HS-27A (cell line): ENCODE data around the gene ZNF785.
A peak's percentile ranks its signal among the peaks of the same experiment; 100 is the strongest.
"Not testable (repeated sequence)": the region's sequence is repeated elsewhere in the genome, so short reads cannot be mapped to it uniquely, and the experiment has no call there.

Source experiments
- DNase-seq: peaks from one replicate; pipeline ENCODE4 v3.0.0-alpha.2; 2012; ENCODE audit warnings: low read depth, missing footprints

ZNF785 gene

DNA sequence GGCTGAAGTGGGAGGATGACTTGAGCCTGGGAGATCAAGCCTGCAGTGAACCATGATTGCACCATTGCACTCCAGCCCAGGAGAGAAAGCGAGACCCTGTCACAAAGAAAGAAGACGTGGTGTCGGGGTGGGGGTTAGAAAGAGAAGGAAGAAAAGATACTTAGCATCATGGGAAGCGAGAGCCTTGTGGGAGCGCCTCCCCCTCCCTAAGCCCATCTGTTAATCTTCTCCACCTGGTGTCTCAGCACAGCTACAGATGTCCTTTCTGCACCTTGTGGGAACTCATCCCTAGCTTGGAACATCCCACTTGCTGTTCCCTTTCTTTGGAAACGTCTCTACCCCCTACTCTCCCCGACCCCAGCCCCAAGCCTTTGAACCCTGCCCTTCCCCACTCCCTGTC lies 20.0 kb downstream of the ZNF785 start:
- no peak for DNase-seq

DNA sequence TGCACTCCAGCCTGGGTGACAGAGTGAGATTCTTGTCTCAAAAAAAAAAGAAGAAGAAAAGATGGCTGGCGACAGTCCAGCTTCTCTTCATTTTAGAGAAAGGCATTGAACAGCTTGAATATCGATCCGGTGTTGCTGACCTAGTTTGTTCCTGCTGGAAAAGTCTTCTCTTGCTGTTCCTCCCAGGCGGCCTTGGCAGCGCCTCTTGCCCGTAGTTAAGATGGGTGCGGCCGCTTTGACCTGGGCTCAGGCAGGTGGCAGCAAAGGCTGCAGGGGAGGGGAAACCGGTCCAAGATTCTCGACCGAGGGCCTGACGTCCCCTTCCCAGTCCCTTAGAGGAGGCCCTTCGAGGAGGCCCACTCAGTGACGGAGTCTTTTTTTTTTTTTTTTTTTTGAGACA lies 23.5 kb downstream of the ZNF785 start:
- no peak for DNase-seq

DNA sequence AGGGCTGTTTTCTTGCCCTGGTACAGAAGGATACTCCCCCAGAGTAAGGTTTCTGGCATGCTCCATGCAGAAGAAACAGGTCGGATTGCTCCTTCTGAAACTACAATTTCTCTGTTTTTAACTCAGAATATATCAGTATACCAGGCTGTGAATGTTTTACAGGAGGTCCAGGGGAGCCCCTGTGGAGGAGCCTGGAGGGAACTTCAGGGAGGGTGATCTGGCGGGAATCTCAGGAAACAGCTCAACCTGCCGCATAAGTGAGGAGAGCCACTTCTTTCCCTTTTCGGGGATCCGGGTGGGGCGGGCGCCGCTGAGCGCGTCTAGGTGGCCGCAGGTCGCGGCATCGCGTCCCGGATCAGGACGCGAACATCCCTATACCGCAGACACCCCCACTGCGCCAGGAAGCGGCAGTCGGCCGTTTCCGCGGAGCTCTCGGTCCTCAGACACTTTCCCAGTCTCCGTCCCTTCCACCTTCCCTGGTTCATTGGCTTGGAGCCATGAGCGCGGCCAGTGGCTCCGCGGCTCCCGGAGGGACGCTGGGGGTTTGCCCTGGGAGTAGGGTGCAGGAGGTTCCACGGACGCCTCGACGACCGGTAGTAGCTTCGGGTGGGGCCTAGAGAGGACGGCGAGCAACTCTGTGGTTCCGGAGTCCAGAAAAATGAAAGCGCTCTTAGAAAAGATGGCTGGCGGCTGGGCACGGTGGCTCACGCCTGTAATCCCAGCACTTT lies 24.2 kb downstream of the ZNF785 start:
- DNase-seq = no peak

- DNase-seq = no peak
Measured at GRCh38 chr16:30559690-30560089, 25.8 kb downstream of the ZNF785 start.

GRCh38 chr16:30558789-30559377 lies 26.6 kb downstream of the ZNF785 start:
- DNase-seq = no peak

- peak; percentile 91 for DNase-seq
Measured at GRCh38 chr16:30557957-30558788, 27.3 kb downstream of the ZNF785 start, which contains the start of gene ZNF764. ZNF764 (minus strand) TSS chr16:30558374; CDS start chr16:30558182, 192 bp downstream.

GRCh38 chr16:30557707-30557956 lies 27.9 kb downstream of the ZNF785 start:
- no peak for DNase-seq

DNA sequence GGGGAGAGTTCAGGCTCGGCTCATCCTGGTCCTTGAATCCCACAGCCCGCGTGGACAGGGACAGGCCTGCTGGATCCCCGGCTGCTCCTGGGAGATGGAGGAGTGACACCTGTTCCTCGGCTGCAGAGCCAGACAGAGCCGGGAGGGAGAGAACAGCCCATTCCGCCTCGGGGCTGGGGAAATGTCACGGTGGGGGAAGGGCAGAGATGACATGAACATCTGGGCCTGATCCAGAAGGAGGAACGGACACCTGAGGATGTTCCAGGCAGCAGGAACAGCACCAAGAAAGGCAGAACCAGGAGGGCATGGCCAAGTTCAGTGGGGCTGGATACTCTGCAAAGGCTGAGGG lies 29.4 kb downstream of the ZNF785 start:
- DNase-seq = no peak

DNA sequence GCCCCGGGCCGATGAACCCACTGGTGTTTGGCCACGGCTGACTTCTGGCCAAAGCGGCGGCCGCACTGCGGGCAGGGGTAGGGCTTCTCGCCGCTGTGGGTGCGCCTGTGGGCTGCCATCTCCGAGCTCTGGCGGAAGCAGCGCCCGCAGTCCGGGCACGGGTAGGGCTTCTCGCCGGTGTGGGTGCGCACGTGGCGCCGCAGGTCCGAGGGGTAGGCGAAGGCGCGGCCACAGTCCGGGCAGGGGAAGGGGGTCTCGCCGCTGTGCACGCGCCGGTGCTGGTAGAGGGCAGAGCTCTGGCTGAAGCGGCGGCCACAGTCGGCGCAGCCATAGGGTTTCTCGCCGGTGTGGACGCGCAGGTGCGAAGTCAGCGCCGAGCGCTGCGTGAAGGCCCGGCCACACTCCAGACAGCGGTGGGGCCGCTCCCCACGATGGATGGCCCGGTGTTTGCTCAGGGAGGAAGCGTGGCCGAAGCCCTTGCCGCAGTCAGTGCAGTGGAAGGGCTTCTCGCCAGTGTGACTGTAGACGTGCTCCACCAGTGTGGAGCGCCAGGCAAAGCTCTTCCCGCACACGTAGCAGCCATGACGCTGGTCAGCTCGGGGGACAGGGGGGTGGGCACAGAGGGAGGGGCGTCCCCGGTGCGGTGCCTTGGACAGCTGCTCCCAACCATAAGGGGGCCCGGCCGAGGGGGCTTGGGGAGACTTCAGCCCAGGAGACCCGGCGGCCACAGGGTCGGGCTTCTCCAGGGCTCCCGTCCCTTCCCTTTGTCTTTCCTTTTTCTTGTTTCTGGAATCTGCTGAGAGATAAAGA lies 30.0 kb downstream of the ZNF785 start:
- no peak for DNase-seq

DNA sequence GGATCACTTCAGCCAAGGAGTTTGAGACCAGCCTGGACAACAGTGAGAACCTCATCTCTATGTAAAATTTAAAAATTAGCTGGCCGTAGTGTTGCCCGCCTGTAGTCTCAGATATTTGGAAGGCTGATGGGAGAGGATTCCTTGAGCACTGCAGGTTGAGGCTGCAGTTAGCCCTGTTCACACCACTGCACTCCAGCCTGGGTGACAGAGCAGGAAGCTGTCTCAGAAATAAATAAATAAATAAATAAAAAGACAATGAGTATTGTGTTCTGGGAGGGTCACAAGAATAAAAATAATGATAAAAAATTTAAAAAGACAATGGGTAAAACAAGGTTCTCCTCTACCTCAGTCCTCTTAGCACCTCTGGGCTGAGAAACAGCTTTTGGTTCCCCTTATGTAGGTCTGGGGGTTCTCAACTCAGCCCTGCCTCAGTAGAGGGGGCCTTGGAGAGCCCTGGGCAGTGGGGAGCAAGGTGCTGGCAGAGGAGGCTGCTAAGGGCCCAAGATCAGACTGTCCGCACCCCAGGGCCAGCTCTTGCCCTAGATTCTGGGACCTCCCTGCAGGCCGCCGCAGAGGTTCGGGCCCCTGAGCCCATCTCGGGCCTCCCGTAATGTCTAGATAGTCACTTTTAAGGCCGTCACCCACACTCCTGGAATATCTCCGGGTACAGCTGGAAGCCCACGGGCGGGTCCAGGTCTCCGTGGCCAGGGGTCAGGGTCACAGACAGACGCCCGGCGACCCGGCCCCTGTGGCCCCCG lies 30.8 kb downstream of the ZNF785 start:
- no peak for DNase-seq

DNA sequence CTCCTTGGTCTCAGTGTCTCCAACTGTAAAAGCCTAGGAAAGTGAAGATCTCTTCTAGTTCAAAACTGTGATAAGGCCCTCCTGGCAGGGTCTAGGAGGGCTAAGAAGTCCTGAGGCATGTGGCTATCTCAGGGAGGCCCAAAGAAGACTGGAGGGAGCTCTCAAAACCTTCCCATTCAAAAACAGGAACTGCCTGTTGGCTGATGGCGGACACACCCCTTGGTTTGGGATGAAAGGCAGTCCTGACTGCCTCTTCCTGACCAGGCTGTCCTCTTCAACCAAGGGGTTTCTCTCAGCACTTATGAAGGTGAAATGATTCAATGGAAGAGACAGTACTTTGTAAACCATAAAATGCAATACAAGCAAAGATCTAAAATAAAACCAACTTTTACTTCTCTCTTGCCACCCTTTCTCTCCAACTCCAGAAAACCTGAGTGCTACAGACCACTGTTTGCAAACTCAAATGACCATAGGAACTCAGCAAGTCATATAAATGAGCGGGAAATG lies 32.1 kb downstream of the ZNF785 start:
- no peak for DNase-seq

DNA sequence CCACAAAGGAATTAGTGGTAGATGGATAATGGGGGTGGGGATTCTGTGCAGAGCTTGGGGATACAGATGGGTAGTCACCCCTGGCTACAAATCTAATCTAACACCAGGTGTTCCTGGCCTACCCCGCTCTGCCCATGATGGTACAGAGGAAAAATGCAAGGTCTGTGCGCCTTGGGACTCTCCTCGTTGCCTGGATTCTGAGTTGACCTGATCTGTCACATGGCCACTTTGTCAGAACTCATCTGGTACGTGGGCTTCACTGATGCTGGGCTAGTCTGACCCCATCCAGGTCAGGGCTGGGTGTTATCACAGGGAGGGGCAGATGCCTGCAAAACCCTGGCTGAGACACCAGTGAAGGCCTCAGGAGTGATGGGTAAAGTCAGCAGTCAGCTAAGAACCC lies 32.5 kb downstream of the ZNF785 start:
- no peak for DNase-seq

DNA sequence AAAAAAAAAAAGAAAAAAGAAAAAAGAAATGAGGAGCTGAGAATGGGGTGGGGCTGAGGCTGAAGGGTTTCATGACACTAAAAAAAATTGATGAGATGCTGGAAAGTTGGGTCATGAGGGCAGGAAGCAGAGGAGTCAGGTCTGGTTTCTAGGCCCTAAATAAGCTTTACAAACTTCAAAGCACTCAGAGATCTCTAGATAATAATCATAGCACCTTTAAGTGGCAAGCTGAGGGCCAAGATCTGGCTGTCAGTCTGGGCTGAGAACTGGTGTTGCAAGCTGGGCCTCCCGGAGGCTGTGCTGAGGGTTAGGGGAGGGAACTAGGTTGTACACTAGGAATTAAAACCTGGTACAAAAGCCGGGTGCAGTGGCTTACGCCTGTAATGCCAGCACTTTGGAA lies 33.7 kb downstream of the ZNF785 start:
- DNase-seq = no peak

- no peak for DNase-seq
Measured at GRCh38 chr16:30548416-30549253, 36.9 kb downstream of the ZNF785 start.

DNA sequence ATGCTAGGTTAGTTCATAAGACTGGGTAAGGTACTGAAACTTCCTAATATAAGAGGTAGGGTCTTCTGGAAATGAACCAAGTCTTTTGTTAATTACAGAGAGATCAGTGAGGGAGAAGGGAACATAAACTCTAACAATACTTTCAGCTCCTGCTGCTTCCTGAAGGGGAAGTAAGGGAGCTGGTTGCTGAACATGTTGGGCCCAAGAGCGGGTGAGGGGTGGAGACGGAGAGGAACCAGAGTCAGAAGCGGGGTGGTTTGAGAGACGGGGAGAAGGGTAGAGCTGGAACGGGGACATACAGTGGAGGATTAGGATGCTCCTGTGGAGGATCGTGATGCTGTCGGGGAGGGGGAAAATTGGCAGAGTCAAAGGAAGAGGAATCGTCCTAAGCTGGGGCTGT lies 39.4 kb downstream of the ZNF785 start:
- no peak for DNase-seq

DNA sequence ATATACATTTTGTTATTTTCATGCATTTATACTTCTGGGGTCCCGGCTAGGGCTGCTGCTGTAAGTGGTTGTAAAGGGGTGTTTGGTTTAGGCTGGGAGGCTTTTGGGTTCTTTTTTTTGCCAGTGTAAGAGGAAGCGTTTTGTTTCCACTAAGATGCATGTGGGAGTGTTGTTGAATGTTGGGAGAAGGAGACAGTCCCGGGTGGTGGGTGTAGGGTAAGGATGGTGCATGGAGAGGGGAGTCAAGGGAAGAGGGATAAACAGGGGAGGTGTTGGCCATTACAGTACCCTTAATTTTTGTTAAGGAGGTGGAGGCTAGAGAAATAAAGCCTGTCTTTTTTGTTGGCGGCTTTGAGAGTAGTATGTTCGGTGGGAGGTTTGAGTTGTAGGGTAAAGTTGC lies 42.4 kb downstream of the ZNF785 start:
- no peak for DNase-seq

GRCh38 chr16:30541502-30542329 lies 43.8 kb downstream of the ZNF785 start:
- DNase-seq = no peak

- not testable (repeated sequence) for DNase-seq
Measured at GRCh38 chr16:30540916-30541464, 44.5 kb downstream of the ZNF785 start.

GRCh38 chr16:30539986-30540526 lies 45.4 kb downstream of the ZNF785 start:
- not testable (repeated sequence) for DNase-seq
